ENCODE data around the gene COL6A1.

GRCh38 chr21:45932922-45933502 is 48.6 kb upstream of the COL6A1 start:
- no peak for TF ChIP-seq CTCF (IDR thresholded peaks at IDR 0.05)
- TF ChIP-seq POLR2A (IDR thresholded peaks at IDR 0.05) = no peak
